K562 (cell line): ENCODE results near the gene CRAMP1. TPM values are rescaled to one million over a fixed set of nuclear protein-coding genes. Genes with fewer than 3 reads are reported as not detected.

Experiments used
- CTBP1 ChIP-seq: fragments of 450-650 bp; IDR thresholded peaks from 2 replicates; pipeline ENCODE4 v1.6.1; 2016; ENCODE audit warnings: borderline replicate concordance
- ELF1 ChIP-seq: fragments of 200-800 bp; sonication (Bioruptor generic); IDR thresholded peaks from 2 replicates; pipeline ENCODE4 v1.6.1; 2016; ENCODE audit warnings: missing genetic modification characterization, missing compliant biosample characterization
- HIVEP1 ChIP-seq: fragments of 250-450 bp; sonication (Bioruptor Pico); IDR thresholded peaks from 2 replicates; pipeline ENCODE4 v1.4.0; 2020; ENCODE audit warnings: mild to moderate bottlenecking
- KLF6 ChIP-seq: fragments of 250-450 bp; sonication (Bioruptor Pico); IDR thresholded peaks from 2 replicates; pipeline ENCODE4 v1.4.0; 2020; ENCODE audit warnings: mild to moderate bottlenecking, moderate library complexity, borderline replicate concordance
- RFX1 ChIP-seq: fragments of 450-650 bp; IDR thresholded peaks from 2 replicates; pipeline ENCODE4 v1.6.1; 2016; ENCODE audit warnings: mild to moderate bottlenecking, moderate library complexity
- WHSC1 ChIP-seq: IDR thresholded peaks from one replicate; pipeline ENCODE4 v1.6.1; 2012; ENCODE audit warnings: low read length, control low read depth, inconsistent platforms
- ZBTB7A ChIP-seq: IDR thresholded peaks from 2 replicates; pipeline ENCODE4 v1.6.1; 2011; ENCODE audit warnings: low read depth, mild to moderate bottlenecking, low read length, moderate library complexity, borderline replicate concordance; ENCODE audit not compliant: control insufficient read depth
- ZNF174 ChIP-seq: fragments of 250-450 bp; sonication (Bioruptor Pico); IDR thresholded peaks from 2 replicates; pipeline ENCODE4 v1.4.0; 2020; ENCODE audit warnings: mild to moderate bottlenecking
- ZNF507 ChIP-seq: conservative IDR thresholded peaks from 2 replicates; pipeline ENCODE4 v1.6.1; 2017; ENCODE audit warnings: missing genetic modification characterization, missing compliant biosample characterization
- ZNF668 ChIP-seq: fragments of 250-450 bp; sonication (Bioruptor Pico); IDR thresholded peaks from 2 replicates; pipeline ENCODE4 v1.8.0; 2022; ENCODE audit warnings: mild to moderate bottlenecking, inconsistent platforms
- polyA plus RNA-seq, 8 experiments: library from polyadenylated mRNA; depleted of rRNA in 4 of 8; stranded (reverse) in 5 of 8; unstranded in 3 of 8; fragments of >200 nt; fragmentation: Nextera tagmentation in 2 of 8; fragmentation: Illumina TruSeq in 1 of 8; extraction: Ambion mirVana in 2 of 8; extraction: Trizol in 1 of 8; gene quantifications; 2 replicates each; pipeline versions ENCODE4 v1.2.1 to v1.2.3, GENCODE V29; 2011 to 2014; ENCODE audit warnings: inconsistent platforms in 1 of 8, missing spikeins in 1 of 8
- total RNA-seq, 7 experiments: library from RNA; depleted of rRNA in 6 of 7; stranded (reverse); fragments of >200 nt in 6 of 7; fragmentation: Illumina TruSeq in 2 of 7; extraction: Trizol in 2 of 7; gene quantifications; 2 replicates each; pipeline versions ENCODE4 v1.2.1 to v1.2.3, GENCODE V29; 2011 to 2021; ENCODE audit warnings: low replicate concordance in 1 of 7
- TF ChIP-seq, protein P1 (sequence below): fragments of 200-600 bp; sonication (generic); IDR thresholded peaks from one replicate; pipeline ENCODE4 v1.6.1; 2012; ENCODE audit warnings: mild to moderate bottlenecking, low read depth, low read length, inconsistent platforms
- TF ChIP-seq, protein P2 (sequence below): sonication (generic); formaldehyde crosslinking; IDR thresholded peaks from 2 replicates; pipeline ENCODE4 v1.8.0; 2023; ENCODE audit warnings: mild to moderate bottlenecking, missing genetic modification reagents

CRAMP1 gene
- total and polyA plus RNA-seq, 9 of the 15 experiments (the other 6 are each of a cell fraction or from before 2014, with no cell fraction given) = 0.52 to 20.8 (median 7.5) TPM

DNA sequence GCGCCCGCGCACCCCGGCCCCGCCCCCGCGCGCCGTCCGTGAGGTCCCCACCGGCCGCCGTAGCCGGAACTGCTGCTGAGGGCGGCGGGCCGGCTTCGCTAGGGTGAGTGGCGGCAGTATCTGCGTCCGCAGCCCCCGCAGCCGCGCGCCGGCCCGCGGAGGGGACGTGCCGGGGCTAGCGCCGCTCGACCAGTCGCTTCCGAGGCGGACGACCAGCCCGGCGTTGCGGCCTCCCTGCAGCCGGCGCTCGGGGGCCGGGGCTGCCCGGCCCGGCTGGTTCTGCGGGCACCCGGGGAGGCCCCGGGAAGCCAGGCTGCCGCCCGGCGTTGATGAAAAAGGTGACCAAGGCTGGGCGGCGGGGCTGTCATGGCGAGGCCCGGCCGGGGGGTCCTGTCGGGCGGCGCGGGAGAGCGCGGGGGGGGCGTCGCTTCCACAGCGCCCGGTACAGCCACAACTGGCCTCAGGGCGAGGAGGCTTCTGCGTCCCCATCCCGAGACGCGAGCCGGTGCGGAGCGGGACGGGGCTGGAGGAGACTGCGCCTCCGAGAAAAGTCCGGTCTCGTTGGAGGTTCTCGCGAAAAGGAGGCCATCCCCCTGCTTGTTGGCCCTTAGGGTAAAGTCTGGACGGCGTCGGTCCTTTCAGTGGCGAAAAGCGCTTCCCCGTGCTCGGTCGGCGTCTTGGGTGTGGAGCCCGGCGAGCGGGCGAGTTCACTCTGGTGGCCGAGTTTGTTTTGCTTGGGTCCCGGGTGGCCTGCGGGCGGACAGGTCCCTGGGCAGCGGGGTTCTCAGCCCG lies at the start of gene CRAMP1 (continued):
- TF ChIP-seq, protein P1, sequence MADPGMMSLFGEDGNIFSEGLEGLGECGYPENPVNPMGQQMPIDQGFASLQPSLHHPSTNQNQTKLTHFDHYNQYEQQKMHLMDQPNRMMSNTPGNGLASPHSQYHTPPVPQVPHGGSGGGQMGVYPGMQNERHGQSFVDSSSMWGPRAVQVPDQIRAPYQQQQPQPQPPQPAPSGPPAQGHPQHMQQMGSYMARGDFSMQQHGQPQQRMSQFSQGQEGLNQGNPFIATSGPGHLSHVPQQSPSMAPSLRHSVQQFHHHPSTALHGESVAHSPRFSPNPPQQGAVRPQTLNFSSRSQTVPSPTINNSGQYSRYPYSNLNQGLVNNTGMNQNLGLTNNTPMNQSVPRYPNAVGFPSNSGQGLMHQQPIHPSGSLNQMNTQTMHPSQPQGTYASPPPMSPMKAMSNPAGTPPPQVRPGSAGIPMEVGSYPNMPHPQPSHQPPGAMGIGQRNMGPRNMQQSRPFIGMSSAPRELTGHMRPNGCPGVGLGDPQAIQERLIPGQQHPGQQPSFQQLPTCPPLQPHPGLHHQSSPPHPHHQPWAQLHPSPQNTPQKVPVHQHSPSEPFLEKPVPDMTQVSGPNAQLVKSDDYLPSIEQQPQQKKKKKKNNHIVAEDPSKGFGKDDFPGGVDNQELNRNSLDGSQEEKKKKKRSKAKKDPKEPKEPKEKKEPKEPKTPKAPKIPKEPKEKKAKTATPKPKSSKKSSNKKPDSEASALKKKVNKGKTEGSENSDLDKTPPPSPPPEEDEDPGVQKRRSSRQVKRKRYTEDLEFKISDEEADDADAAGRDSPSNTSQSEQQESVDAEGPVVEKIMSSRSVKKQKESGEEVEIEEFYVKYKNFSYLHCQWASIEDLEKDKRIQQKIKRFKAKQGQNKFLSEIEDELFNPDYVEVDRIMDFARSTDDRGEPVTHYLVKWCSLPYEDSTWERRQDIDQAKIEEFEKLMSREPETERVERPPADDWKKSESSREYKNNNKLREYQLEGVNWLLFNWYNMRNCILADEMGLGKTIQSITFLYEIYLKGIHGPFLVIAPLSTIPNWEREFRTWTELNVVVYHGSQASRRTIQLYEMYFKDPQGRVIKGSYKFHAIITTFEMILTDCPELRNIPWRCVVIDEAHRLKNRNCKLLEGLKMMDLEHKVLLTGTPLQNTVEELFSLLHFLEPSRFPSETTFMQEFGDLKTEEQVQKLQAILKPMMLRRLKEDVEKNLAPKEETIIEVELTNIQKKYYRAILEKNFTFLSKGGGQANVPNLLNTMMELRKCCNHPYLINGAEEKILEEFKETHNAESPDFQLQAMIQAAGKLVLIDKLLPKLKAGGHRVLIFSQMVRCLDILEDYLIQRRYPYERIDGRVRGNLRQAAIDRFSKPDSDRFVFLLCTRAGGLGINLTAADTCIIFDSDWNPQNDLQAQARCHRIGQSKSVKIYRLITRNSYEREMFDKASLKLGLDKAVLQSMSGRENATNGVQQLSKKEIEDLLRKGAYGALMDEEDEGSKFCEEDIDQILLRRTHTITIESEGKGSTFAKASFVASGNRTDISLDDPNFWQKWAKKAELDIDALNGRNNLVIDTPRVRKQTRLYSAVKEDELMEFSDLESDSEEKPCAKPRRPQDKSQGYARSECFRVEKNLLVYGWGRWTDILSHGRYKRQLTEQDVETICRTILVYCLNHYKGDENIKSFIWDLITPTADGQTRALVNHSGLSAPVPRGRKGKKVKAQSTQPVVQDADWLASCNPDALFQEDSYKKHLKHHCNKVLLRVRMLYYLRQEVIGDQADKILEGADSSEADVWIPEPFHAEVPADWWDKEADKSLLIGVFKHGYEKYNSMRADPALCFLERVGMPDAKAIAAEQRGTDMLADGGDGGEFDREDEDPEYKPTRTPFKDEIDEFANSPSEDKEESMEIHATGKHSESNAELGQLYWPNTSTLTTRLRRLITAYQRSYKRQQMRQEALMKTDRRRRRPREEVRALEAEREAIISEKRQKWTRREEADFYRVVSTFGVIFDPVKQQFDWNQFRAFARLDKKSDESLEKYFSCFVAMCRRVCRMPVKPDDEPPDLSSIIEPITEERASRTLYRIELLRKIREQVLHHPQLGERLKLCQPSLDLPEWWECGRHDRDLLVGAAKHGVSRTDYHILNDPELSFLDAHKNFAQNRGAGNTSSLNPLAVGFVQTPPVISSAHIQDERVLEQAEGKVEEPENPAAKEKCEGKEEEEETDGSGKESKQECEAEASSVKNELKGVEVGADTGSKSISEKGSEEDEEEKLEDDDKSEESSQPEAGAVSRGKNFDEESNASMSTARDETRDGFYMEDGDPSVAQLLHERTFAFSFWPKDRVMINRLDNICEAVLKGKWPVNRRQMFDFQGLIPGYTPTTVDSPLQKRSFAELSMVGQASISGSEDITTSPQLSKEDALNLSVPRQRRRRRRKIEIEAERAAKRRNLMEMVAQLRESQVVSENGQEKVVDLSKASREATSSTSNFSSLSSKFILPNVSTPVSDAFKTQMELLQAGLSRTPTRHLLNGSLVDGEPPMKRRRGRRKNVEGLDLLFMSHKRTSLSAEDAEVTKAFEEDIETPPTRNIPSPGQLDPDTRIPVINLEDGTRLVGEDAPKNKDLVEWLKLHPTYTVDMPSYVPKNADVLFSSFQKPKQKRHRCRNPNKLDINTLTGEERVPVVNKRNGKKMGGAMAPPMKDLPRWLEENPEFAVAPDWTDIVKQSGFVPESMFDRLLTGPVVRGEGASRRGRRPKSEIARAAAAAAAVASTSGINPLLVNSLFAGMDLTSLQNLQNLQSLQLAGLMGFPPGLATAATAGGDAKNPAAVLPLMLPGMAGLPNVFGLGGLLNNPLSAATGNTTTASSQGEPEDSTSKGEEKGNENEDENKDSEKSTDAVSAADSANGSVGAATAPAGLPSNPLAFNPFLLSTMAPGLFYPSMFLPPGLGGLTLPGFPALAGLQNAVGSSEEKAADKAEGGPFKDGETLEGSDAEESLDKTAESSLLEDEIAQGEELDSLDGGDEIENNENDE = no peak
- TF ChIP-seq KLF6 (CRISPR knock-in tag) (no peak), ZNF174 (no peak), ZNF507 (tag) (no peak), RFX1 (no peak), CTBP1 (no peak; the same call in 1 of the 2 replicates), ZBTB7A (peak; percentile 79; the same call in 1 of the 2 replicates), WHSC1 (no peak), ELF1 (peak; percentile 76), HIVEP1 (CRISPR knock-in tag) (no peak), ZNF668 (no peak)
- TF ChIP-seq, protein P2, sequence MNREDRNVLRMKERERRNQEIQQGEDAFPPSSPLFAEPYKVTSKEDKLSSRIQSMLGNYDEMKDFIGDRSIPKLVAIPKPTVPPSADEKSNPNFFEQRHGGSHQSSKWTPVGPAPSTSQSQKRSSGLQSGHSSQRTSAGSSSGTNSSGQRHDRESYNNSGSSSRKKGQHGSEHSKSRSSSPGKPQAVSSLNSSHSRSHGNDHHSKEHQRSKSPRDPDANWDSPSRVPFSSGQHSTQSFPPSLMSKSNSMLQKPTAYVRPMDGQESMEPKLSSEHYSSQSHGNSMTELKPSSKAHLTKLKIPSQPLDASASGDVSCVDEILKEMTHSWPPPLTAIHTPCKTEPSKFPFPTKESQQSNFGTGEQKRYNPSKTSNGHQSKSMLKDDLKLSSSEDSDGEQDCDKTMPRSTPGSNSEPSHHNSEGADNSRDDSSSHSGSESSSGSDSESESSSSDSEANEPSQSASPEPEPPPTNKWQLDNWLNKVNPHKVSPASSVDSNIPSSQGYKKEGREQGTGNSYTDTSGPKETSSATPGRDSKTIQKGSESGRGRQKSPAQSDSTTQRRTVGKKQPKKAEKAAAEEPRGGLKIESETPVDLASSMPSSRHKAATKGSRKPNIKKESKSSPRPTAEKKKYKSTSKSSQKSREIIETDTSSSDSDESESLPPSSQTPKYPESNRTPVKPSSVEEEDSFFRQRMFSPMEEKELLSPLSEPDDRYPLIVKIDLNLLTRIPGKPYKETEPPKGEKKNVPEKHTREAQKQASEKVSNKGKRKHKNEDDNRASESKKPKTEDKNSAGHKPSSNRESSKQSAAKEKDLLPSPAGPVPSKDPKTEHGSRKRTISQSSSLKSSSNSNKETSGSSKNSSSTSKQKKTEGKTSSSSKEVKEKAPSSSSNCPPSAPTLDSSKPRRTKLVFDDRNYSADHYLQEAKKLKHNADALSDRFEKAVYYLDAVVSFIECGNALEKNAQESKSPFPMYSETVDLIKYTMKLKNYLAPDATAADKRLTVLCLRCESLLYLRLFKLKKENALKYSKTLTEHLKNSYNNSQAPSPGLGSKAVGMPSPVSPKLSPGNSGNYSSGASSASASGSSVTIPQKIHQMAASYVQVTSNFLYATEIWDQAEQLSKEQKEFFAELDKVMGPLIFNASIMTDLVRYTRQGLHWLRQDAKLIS = 0 out of 2 replicates have a peak, but pooled peaks have one; percentile 34
